ENCODE results near the gene CCDC152. TPM values are rescaled to one million over a fixed set of nuclear protein-coding genes. Genes with fewer than 3 reads are reported as not detected.

The CCDC152 gene
- total and polyA plus RNA-seq, 10 of the 15 experiments (the other 5 are each of a cell fraction or from before 2014, with no cell fraction given), result 0.12 to 25.8 (median 13.5) TPM

DNA sequence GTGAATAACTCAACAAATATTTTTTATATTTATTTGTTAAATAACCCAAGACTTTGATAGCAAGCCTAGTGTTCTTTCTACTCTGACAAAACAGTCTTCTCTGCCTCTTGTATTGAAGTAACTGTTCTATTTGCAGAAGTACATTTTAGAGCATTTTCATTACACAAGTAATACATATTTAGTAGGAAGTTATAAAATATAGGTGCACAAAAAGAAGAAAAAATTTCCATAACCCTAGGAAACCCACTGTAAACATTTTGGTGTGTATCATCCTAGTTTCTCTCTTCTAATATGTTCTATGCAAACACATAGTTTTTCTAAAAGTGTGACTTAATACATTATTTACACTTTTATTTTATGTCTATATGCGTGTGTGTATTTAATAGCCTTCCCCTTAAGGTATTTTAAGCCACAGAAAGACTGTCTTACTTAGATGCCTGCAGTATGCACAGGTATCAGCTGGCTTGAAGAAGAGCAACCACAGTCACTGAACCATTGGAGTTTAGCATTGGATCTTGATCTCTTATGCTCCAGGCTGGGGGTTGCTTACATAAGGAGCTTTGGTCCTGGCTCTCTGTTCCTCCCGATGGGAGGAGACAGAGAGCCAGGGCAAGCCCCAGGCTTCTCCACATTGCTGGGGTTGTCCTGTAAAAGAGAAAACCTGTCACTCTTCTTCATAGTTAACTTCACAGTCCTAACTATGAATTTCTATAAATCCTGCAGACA lies 51.3 kb downstream of the CCDC152 start (continued):
- no peak for TF ChIP-seq FOXK2 (IDR thresholded peaks at IDR 0.05)
- no peak for TF ChIP-seq CBX3 (IDR thresholded peaks at IDR 0.05; ENCODE audit: borderline replicate concordance, low read depth)
- TF ChIP-seq CREM (IDR thresholded peaks at IDR 0.05; ENCODE audit: low read depth), result no peak
- no peak for TF ChIP-seq ZSCAN29 (IDR thresholded peaks at IDR 0.05)

DNA sequence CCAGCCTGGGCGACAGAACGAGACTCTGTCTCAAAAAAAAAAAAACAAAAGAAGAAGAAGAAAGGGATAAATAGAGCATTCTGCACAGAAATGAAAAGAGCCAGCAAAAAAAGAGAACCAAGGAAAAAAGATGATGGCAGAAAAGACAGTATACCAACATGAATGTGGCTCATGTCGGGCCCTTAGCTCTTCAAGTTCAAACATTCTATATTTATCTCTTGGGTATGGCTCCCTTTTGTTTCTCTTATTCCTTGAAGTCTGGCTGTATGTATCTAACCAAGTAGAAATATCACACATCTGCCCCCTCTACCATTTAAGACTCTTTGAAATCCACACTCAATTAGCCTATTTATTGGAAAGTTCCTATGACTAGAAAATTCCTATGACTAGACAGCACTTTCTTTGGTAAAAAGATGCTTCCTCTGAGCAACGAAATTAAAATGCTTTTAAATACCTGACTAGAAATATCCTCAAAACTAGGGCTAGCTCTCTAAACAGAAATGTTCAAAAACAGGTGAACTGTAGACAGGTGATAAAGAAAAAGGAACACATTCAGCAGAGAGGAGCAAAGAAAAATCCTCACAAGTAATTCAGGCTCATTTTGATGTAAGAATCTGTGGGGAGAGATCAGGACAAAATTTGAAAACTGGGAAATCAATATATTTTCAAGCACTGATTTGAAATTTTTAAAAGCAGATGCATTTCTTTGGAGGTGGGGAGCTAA lies 52.4 kb downstream of the CCDC152 start:
- Histone ChIP-seq H3K4me3 (no peak overlapping the region), H2AFZ (ENCODE audit: control insufficient read depth, low read depth, low read length) (no peak overlapping the region), H4K20me1 (ENCODE audit: control insufficient read depth, insufficient read depth) (no peaks in the 10 kb centered on the region), H3K9ac (ENCODE audit: control insufficient read depth, insufficient read depth, low read length) (no peak overlapping the region), H3K4me1 (ENCODE audit: control insufficient read depth, insufficient read depth, low read length) (no peaks in the 10 kb centered on the region), H3K9me3 (replicated peaks; ENCODE audit: control insufficient read depth, insufficient read depth, low read length) (no peaks in the 10 kb centered on the region), H3K27me3 (replicated peaks in 1 of 2; ENCODE audit: control insufficient read depth in 2 of 2, insufficient read depth in 2 of 2, low read length in 1 of 2) (no peaks in the 10 kb centered on the region), H3K36me3 (ENCODE audit: control insufficient read depth in 2 of 2, insufficient read depth in 2 of 2, low read length in 1 of 2) (no peaks in the 10 kb centered on the region), H3K79me2 (ENCODE audit: control insufficient read depth, insufficient read depth, low read length) (no peaks in the 10 kb centered on the region), H3K4me2 (ENCODE audit: control insufficient read depth, insufficient read depth) (no peak overlapping the region), H3K27ac (ENCODE audit: control insufficient read depth, insufficient read depth) (no peak overlapping the region)
- BruUV-seq (replicated peaks), result no TSS peak
- ChIA-PET CTCF (interaction anchor here (0.6 to 1.4 kb wide), 4 partner anchors 14 to 369 kb away, joined by 3 to 5 read pairs (median 4); no protein-coding TSS in a partner anchor), POLR2A (interaction anchor here (0.6 to 2.6 kb wide), 4 partner anchors 8 to 708 kb away, joined by 3 to 9 read pairs (median 4); no protein-coding TSS in a partner anchor), RAD21 (ENCODE audit: unreplicated experiment) (interaction anchor here (0.7 to 2.0 kb wide), 12 partner anchors 8 to 945 kb away, joined by 3 to 8 read pairs (median 4); no protein-coding TSS in a partner anchor), SMC1A (ENCODE audit: uncharacterized antibody, unreplicated experiment) (interaction anchor here (0.7 to 4.5 kb wide), 11 partner anchors 8 to 532 kb away, joined by 3 to 34 read pairs (median 4); no protein-coding TSS in a partner anchor)
- TF ChIP-seq ZZZ3 (IDR thresholded peaks at IDR 0.05; ENCODE audit: control insufficient read depth, insufficient read length, low read depth) (no peak), MEF2B (IDR thresholded peaks at IDR 0.05; ENCODE audit: partially characterized antibody, poor library complexity, severe bottlenecking) (no peak), BHLHE40 (IDR thresholded peaks at IDR 0.05; ENCODE audit: borderline replicate concordance in 1 of 2, low read depth in 2 of 2, low read length in 1 of 2) (no peak), RB1 (IDR thresholded peaks at IDR 0.05; ENCODE audit: borderline replicate concordance) (no peak), SPI1 (IDR thresholded peaks at IDR 0.05; ENCODE audit: borderline replicate concordance, insufficient read depth, low read depth, low read length) (no peak), SMAD1 (IDR thresholded peaks at IDR 0.05; ENCODE audit: low read depth, partially characterized antibody) (no peak), CREB1 (IDR thresholded peaks at IDR 0.05; ENCODE audit: low read depth) (no peak), TBL1XR1 (IDR thresholded peaks at IDR 0.05; ENCODE audit: low read depth, low read length) (no peak), TAF1 (IDR thresholded peaks at IDR 0.05; ENCODE audit: borderline replicate concordance, low read depth, low read length) (no peak)
- TF ChIP-seq, protein P1, sequence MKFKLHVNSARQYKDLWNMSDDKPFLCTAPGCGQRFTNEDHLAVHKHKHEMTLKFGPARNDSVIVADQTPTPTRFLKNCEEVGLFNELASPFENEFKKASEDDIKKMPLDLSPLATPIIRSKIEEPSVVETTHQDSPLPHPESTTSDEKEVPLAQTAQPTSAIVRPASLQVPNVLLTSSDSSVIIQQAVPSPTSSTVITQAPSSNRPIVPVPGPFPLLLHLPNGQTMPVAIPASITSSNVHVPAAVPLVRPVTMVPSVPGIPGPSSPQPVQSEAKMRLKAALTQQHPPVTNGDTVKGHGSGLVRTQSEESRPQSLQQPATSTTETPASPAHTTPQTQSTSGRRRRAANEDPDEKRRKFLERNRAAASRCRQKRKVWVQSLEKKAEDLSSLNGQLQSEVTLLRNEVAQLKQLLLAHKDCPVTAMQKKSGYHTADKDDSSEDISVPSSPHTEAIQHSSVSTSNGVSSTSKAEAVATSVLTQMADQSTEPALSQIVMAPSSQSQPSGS (IDR thresholded peaks at IDR 0.05; ENCODE audit: low read length), result no peak
- TF ChIP-seq, protein P2, sequence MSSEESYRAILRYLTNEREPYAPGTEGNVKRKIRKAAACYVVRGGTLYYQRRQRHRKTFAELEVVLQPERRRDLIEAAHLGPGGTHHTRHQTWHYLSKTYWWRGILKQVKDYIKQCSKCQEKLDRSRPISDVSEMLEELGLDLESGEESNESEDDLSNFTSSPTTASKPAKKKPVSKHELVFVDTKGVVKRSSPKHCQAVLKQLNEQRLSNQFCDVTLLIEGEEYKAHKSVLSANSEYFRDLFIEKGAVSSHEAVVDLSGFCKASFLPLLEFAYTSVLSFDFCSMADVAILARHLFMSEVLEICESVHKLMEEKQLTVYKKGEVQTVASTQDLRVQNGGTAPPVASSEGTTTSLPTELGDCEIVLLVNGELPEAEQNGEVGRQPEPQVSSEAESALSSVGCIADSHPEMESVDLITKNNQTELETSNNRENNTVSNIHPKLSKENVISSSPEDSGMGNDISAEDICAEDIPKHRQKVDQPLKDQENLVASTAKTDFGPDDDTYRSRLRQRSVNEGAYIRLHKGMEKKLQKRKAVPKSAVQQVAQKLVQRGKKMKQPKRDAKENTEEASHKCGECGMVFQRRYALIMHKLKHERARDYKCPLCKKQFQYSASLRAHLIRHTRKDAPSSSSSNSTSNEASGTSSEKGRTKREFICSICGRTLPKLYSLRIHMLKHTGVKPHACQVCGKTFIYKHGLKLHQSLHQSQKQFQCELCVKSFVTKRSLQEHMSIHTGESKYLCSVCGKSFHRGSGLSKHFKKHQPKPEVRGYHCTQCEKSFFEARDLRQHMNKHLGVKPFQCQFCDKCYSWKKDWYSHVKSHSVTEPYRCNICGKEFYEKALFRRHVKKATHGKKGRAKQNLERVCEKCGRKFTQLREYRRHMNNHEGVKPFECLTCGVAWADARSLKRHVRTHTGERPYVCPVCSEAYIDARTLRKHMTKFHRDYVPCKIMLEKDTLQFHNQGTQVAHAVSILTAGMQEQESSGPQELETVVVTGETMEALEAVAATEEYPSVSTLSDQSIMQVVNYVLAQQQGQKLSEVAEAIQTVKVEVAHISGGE (CRISPR knock-in tag; IDR thresholded peaks at IDR 0.05), result no peak
- intact Hi-C loops (cut with micrococcal nuclease; ENCODE audit: unreplicated experiment) (no loop called here), in situ Hi-C loops (cut with MboI) (no loop called here)
- DNase-seq (ENCODE audit: low read depth, low spot score), result no peak
- FAIRE-seq, result no peak
- no peak for ATAC-seq
- WGBS (ENCODE audit: insufficient coverage, insufficient replicate concordance, low lambda C conversion rate, missing lambda C conversion rate), result 65% methylated on average over 3 of the region's 4 CpGs
